ENCODE measurements around the gene METTL17. TPM values are rescaled to one million over a fixed set of nuclear protein-coding genes. Genes with fewer than 3 reads are reported as not detected.

METTL17 gene
- total and polyA plus RNA-seq, 2 of the 8 experiments (the other 6 are each of a cell fraction or from before 2014, with no cell fraction given): 73.8 to 138 TPM

GRCh38 chr14:21039585-21040369, 50.0 kb downstream of the METTL17 start:
- peaks cover 8 to 11% (median 10%) of the 10 kb centered on the region in 4 experiments; a peak in 6 of 7 replicates for H3K4me1 ChIP-seq (replicated peaks in 1 of 4; ENCODE audit: control insufficient read depth in 3 of 4, insufficient read depth in 4 of 4, low read length in 3 of 4)
- no peak overlapping the region for H3K9ac ChIP-seq (replicated peaks in 1 of 4; ENCODE audit: extremely low read depth in 1 of 4, low read depth in 3 of 4, low read length in 3 of 4)
- H3K4me2 ChIP-seq (ENCODE audit: insufficient read depth in 1 of 2, low read depth in 2 of 2, low read length in 2 of 2): 0 out of 4 replicates have a peak overlapping the region, but pooled peaks of 1 of the 2 experiments have one; percentile 15
- H2AFZ ChIP-seq (ENCODE audit: low read length): peak overlapping the region; percentile 68; the same call in 1 of the 2 replicates
- no peaks in the 10 kb centered on the region for H3K9me3 ChIP-seq (ENCODE audit: insufficient read depth in 2 of 2, low read depth in 1 of 2, low read length in 1 of 2)
- no peaks in the 10 kb centered on the region for H3K79me1 ChIP-seq (ENCODE audit: low read depth, low read length)
- no peak overlapping the region for H3K56ac ChIP-seq (replicated peaks; ENCODE audit: insufficient read length, low read depth, low read length)
- H2BK20ac ChIP-seq (ENCODE audit: low read length): no peak overlapping the region; the same call in 1 of the 2 replicates
- TF ChIP-seq KDM4A (IDR thresholded peaks at IDR 0.05; ENCODE audit: low read depth, low read length, severe bottlenecking) (no peak), BCL11A (IDR thresholded peaks at IDR 0.05; ENCODE audit: low read depth in 2 of 2, low read length in 2 of 2) (no peak), CTCF (IDR thresholded peaks at IDR 0.05; ENCODE audit: control extremely low read depth in 1 of 3, insufficient read depth in 1 of 3, low read depth in 1 of 3, low read length in 3 of 3) (peak in 2 of 3 experiments; percentile 68 to 83; a peak in 3 of 4 replicates), POU5F1 (IDR thresholded peaks at IDR 0.05; ENCODE audit: low read depth, low read length) (no peak), RAD21 (IDR thresholded peaks at IDR 0.05 in 1 of 2, conservative IDR thresholded peaks at IDR 0.05 in 1 of 2; ENCODE audit: low read depth in 2 of 2, low read length in 2 of 2) (peak; percentile 91), SIN3A (conservative IDR thresholded peaks at IDR 0.05 in 1 of 2, IDR thresholded peaks at IDR 0.05 in 1 of 2; ENCODE audit: low read depth in 1 of 2, low read length in 2 of 2) (0 out of 4 replicates have a peak, but pooled peaks of 1 of the 2 experiments have one; percentile 32)
- no peak overlapping the region for H4K5ac ChIP-seq (ENCODE audit: insufficient read length, low read depth, low read length)
- no peaks in the 10 kb centered on the region for H3K79me2 ChIP-seq (ENCODE audit: control insufficient read depth in 1 of 2, insufficient read depth in 2 of 2, low read length in 2 of 2)
- CTCF ChIA-PET (ENCODE audit: partially characterized antibody): interaction anchor here (0.6 to 7.2 kb wide), 37 partner anchors 8 to 349 kb away, joined by 3 to 371 read pairs (median 6); partner anchors contain the start of genes ARHGEF40, NDRG2, RNASE8 and SLC39A2
- WGBS, 2 experiments (ENCODE audit: extremely low coverage in 1 of 2, insufficient coverage in 1 of 2, insufficient read length in 1 of 2, insufficient replicate concordance in 2 of 2, low coverage in 1 of 2, low lambda C conversion rate in 2 of 2, missing lambda C conversion rate in 1 of 2): 64% methylated on average over 8 of the region's 8 CpGs; no CpG with 5 or more reads in 1 of the 2 experiments
- no peak overlapping the region for H3K14ac ChIP-seq (ENCODE audit: insufficient read length)
- peak in 1 of 2 experiments; percentile 53 for DNase-seq (ENCODE audit: low read depth in 1 of 2, low spot score in 2 of 2)
- no peak overlapping the region for H4K8ac ChIP-seq (ENCODE audit: extremely low read depth, insufficient read depth, low read length)
- no peak overlapping the region for H3K4ac ChIP-seq (replicated peaks; ENCODE audit: insufficient read length, low read depth, low read length)
- H2BK5ac ChIP-seq (ENCODE audit: low read depth, low read length): no peak overlapping the region
- H3K36me3 ChIP-seq (ENCODE audit: control insufficient read depth in 2 of 4, insufficient read depth in 4 of 4, low read length in 3 of 4): no peaks in the 10 kb centered on the region
- no peak overlapping the region for H4K91ac ChIP-seq (replicated peaks; ENCODE audit: insufficient read length, low read length)
- no peak overlapping the region for H3K18ac ChIP-seq (ENCODE audit: extremely low read depth, low read length)
- H3K23me2 ChIP-seq (ENCODE audit: low read depth, low read length): peaks cover 2% of the 10 kb centered on the region; the same call in 1 of the 2 replicates
- no peaks in the 10 kb centered on the region for H4K20me1 ChIP-seq (replicated peaks in 1 of 2; ENCODE audit: control insufficient read depth in 1 of 2, insufficient read depth in 2 of 2, low read length in 2 of 2)
- H2BK12ac ChIP-seq (ENCODE audit: low read depth, low read length): peak overlapping the region; percentile 78; the same call in 1 of the 2 replicates
- H3K27ac ChIP-seq (ENCODE audit: low read depth, low read length): no peak overlapping the region
- POLR2A ChIA-PET (ENCODE audit: partially characterized antibody): interaction anchor here (0.9 to 4.4 kb wide), 14 partner anchors 9 to 50 kb away, joined by 3 to 36 read pairs (median 4); partner anchors contain the start of genes ARHGEF40, NDRG2 and TPPP2
- H2BK120ac ChIP-seq (replicated peaks; ENCODE audit: low read depth, low read length): no peak overlapping the region
- H3K27me3 ChIP-seq (replicated peaks in 1 of 4; ENCODE audit: control insufficient read depth in 3 of 4, extremely low read depth in 1 of 4, insufficient read depth in 3 of 4, low read length in 3 of 4): peaks cover 0 to 3% (median 0%) of the 10 kb centered on the region in 4 experiments; a peak in 1 of 7 replicates
- H3K23ac ChIP-seq (ENCODE audit: insufficient read length): no peak overlapping the region
- H3K4me3 ChIP-seq (ENCODE audit: extremely low read depth in 1 of 4, insufficient read depth in 2 of 4, low read depth in 3 of 4, low read length in 4 of 4): no peak overlapping the region
- H2AK5ac ChIP-seq (ENCODE audit: low read depth, low read length): no peak overlapping the region
- peak overlapping the region; percentile 66; the same call in 1 of the 2 replicates for H2BK15ac ChIP-seq (ENCODE audit: low read length)
- peak; percentile 87 for FAIRE-seq
